Gastrocnemius medialis (tissue), 4 donors: Measurements from ENCODE around the gene PHC2. TPM values are rescaled to one million over a fixed set of nuclear protein-coding genes. Genes with fewer than 3 reads are reported as not detected.

Experiments used
- ATAC-seq, 2 donors: fragments of 150-250 bp; one replicate each; pipeline ENCODE4 v1.9.1; 2016
- DNase-seq, 2 donors: peaks; one replicate each; pipeline ENCODE4 v3.0.0-alpha.2; 2019
- H3K27ac ChIP-seq, 4 donors: fragments of 200-600 bp; sonication (generic); 1 replicate in 1 of 4; 2 replicates in 3 of 4; pipeline ENCODE4 v1.5.1; 2016 to 2018; ENCODE audit warnings: mild to moderate bottlenecking in 2 of 4, moderate library complexity in 1 of 4
- H3K27me3 ChIP-seq, 3 donors: fragments of 200-600 bp; sonication (generic) in 2 of 3; 1 replicate in 1 of 3; 2 replicates in 2 of 3; pipeline versions ENCODE4 v1.5.1 to v1.6.0; 2016 to 2019; ENCODE audit warnings: mild to moderate bottlenecking in 1 of 3, moderate library complexity in 1 of 3
- H3K36me3 ChIP-seq, 2 donors: fragments of 200-600 bp; sonication (generic) in 1 of 2; one replicate each; pipeline ENCODE4 v1.5.1; 2017 to 2018
- H3K4me1 ChIP-seq, 2 donors: fragments of 200-600 bp; sonication (generic) in 1 of 2; one replicate each; pipeline ENCODE4 v1.5.1; 2016 to 2017; ENCODE audit warnings: mild to moderate bottlenecking in 2 of 2
- H3K4me3 ChIP-seq, 4 donors: fragments of 200-600 bp; sonication (generic) in 3 of 4; 1 replicate in 1 of 4; 2 replicates in 3 of 4; pipeline ENCODE4 v1.5.1; 2016 to 2019; ENCODE audit warnings: mild to moderate bottlenecking in 2 of 4
- H3K9me3 ChIP-seq, 3 donors: fragments of 200-600 bp; sonication (generic) in 2 of 3; 1 replicate in 1 of 3; 2 replicates in 2 of 3; pipeline ENCODE4 v1.5.1; 2016 to 2019
- POLR2A ChIP-seq, 2 donors: fragments of 450-650 bp; IDR thresholded peaks; one replicate each; pipeline ENCODE4 v1.6.1; 2017; ENCODE audit warnings: antibody characterized with exemption in 2 of 2, mild to moderate bottlenecking in 2 of 2, moderate library complexity in 2 of 2
- in situ Hi-C, 4 donors: fragments of 200-750 bp; cut with MboI; loops; one replicate each; pipeline versions ENCODE4 v1.15.0 to v1.8.0; 2017; ENCODE audit warnings: low sequenced_read_pairs in 4 of 4
- intact Hi-C: fragments of 100-400 bp; cut with DNase I; formaldehyde crosslinking; loops from one replicate; pipeline ENCODE4 v1.15.1; 2023; ENCODE audit warnings: low total_unique reads
- microRNA counts, 2 donors: library from miRNA; unstranded; fragments of <30 nt; microRNA quantifications; one replicate each; lab custom pipeline; 2016
- microRNA-seq, 2 donors: library from miRNA; unstranded; fragments of <30 nt; microRNA quantifications; one replicate each; pipeline ENCODE4, GENCODE V29; 2016; ENCODE audit warnings: borderline replicate concordance in 2 of 2
- total RNA-seq, 4 donors: library from RNA; depleted of rRNA; stranded (reverse); fragments of >200 nt; gene quantifications; one replicate each; pipeline versions ENCODE4 v1.1.0 to v1.2.3, GENCODE V29; 2016
- TF ChIP-seq, protein P1 (sequence below), 5 experiments: fragments of 450-650 bp in 3 of 5; fragments of 200-600 bp in 2 of 5; sonication (generic) in 2 of 5; IDR thresholded peaks in 4 of 5; conservative IDR thresholded peaks in 1 of 5; 1 replicate in 4 of 5; 2 replicates in 1 of 5; pipeline ENCODE4 v1.5.1; 2016 to 2019; ENCODE audit warnings: antibody characterized with exemption in 5 of 5, mild to moderate bottlenecking in 3 of 5, moderate library complexity in 3 of 5

Gene PHC2
- total RNA-seq, 4 donors from 2014 or later = 318 to 516 (median 364) TPM

DNA sequence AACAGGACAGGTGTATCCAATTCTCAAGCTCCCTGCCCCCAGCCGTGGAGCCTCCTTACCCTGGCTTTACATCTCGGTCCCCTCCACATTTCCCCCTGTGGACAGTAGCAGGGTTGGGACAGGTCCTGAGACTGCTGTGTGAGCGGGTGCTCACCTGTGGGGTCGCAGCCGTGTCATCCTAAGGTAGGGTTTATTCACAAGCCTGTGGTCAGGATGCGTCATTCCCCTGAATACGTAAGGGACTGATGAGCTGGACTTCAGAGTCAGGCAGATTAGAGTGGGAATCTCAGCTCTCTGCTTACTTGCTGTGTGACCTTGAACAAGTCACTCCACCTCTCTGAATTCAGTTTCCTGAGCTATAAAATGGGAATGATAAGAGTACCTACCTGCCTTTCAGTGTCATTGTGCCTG lies 156.9 kb downstream of the PHC2 start:
- Histone ChIP-seq H3K36me3 (peaks cover 0 to 22% of the 10 kb centered on the region in 2 donors), H3K27ac (no peak overlapping the region), H3K27me3 (no peaks in the 10 kb centered on the region), H3K4me3 (no peak overlapping the region), H3K4me1 (peaks cover 0 to 2% of the 10 kb centered on the region in 2 donors), H3K9me3 (no peaks in the 10 kb centered on the region)
- no peak for TF ChIP-seq POLR2A (IDR thresholded peaks at IDR 0.05)
- TF ChIP-seq, protein P1, sequence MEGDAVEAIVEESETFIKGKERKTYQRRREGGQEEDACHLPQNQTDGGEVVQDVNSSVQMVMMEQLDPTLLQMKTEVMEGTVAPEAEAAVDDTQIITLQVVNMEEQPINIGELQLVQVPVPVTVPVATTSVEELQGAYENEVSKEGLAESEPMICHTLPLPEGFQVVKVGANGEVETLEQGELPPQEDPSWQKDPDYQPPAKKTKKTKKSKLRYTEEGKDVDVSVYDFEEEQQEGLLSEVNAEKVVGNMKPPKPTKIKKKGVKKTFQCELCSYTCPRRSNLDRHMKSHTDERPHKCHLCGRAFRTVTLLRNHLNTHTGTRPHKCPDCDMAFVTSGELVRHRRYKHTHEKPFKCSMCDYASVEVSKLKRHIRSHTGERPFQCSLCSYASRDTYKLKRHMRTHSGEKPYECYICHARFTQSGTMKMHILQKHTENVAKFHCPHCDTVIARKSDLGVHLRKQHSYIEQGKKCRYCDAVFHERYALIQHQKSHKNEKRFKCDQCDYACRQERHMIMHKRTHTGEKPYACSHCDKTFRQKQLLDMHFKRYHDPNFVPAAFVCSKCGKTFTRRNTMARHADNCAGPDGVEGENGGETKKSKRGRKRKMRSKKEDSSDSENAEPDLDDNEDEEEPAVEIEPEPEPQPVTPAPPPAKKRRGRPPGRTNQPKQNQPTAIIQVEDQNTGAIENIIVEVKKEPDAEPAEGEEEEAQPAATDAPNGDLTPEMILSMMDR (IDR thresholded peaks at IDR 0.05 in 4 of 5, conservative IDR thresholded peaks at IDR 0.05 in 1 of 5) = no peak
- ATAC-seq (no peak), DNase-seq (no peak)
- in situ Hi-C loops (no loop called here), intact Hi-C loops (no loop called here)

MicroRNAs within 50 kb of the gene (microRNA counts, 767-probe panel; counts per million panel counts)
- 356 to 448 counts per million in 2 donors for microRNA hsa-miR-3605-5p (lab: Ali Mortazavi, UCI)

Small RNA genes within 50 kb of the gene (microRNA-seq; reads per million reads assigned to microRNA genes)
- 47.8 to 59.1 reads per million in 2 donors for gene MIR3605

Other genes with a start within 250 kb of the PHC2 start
- gene TRIM62, start 249.1 kb downstream of the PHC2 start, total RNA-seq = 10 to 100 TPM in 1 of 4 donors, 1 to 10 TPM in 3; 3.3 to 10.8 (median 7.4) TPM
- gene ZNF362, start 174.6 kb downstream of the PHC2 start, total RNA-seq = 10 to 100 TPM in 3 of 4 donors, 1 to 10 TPM in 1; 6.4 to 19.2 (median 17.7) TPM
- gene A3GALT2, start 110.0 kb downstream of the PHC2 start, total RNA-seq = not detected
- 1 to 10 TPM; 2.7 to 7.0 (median 4.2) TPM for gene ZSCAN20, start 41.5 kb upstream of the PHC2 start, total RNA-seq